ENCODE results near the gene FBXO27.
"Not testable (repeated sequence)": the region's sequence is repeated elsewhere in the genome, so short reads cannot be mapped to it uniquely, and the experiment has no call there.

Gene FBXO27

GRCh38 chr19:38993271-38993670 lies 39.1 kb downstream of the FBXO27 start:
- H3K4me1 ChIP-seq: peaks cover 4% of the 10 kb centered on the region
- no peak for TF ChIP-seq CTCF (IDR thresholded peaks at IDR 0.05)
- H2AFZ ChIP-seq: no peak overlapping the region
- H3K36me3 ChIP-seq (ENCODE audit: control insufficient read depth, insufficient read depth, low read length): no peaks in the 10 kb centered on the region
- no peaks in the 10 kb centered on the region for H3K27me3 ChIP-seq (ENCODE audit: control insufficient read depth, insufficient read depth, low read length)
- no peak overlapping the region for H3K9ac ChIP-seq
- H3K9me3 ChIP-seq (ENCODE audit: control insufficient read depth, low read length): no peaks in the 10 kb centered on the region
- no peak overlapping the region for H3K4me3 ChIP-seq (ENCODE audit: low read depth, low read length)
- no peak overlapping the region for H3K4me2 ChIP-seq (ENCODE audit: low read length)
- no peak overlapping the region for H3K27ac ChIP-seq
- no peaks in the 10 kb centered on the region for H3K79me2 ChIP-seq

GRCh38 chr19:38990949-38991697 lies 41.2 kb downstream of the FBXO27 start:
- Histone ChIP-seq H3K4me1 (peaks cover 4% of the 10 kb centered on the region), H2AFZ (no peak overlapping the region), H3K27ac (no peak overlapping the region), H3K79me2 (no peaks in the 10 kb centered on the region), H3K27me3 (ENCODE audit: control insufficient read depth, insufficient read depth, low read length) (no peaks in the 10 kb centered on the region), H3K36me3 (ENCODE audit: control insufficient read depth, insufficient read depth, low read length) (no peaks in the 10 kb centered on the region), H3K4me2 (ENCODE audit: low read length) (no peak overlapping the region), H3K9ac (no peak overlapping the region), H3K9me3 (ENCODE audit: control insufficient read depth, low read length) (no peaks in the 10 kb centered on the region), H3K4me3 (ENCODE audit: low read depth, low read length) (no peak overlapping the region)
- TF ChIP-seq CTCF (IDR thresholded peaks at IDR 0.05): no peak

GRCh38 chr19:38989614-38990013 lies 42.7 kb downstream of the FBXO27 start:
- H3K9me3 ChIP-seq (ENCODE audit: control insufficient read depth, low read length); H3K9ac ChIP-seq; H3K27me3 ChIP-seq (ENCODE audit: control insufficient read depth, insufficient read depth, low read length); H3K4me1 ChIP-seq; H3K36me3 ChIP-seq (ENCODE audit: control insufficient read depth, insufficient read depth, low read length); H3K4me2 ChIP-seq (ENCODE audit: low read length); H3K79me2 ChIP-seq; H3K4me3 ChIP-seq (ENCODE audit: low read depth, low read length): not testable (repeated sequence)
- Histone ChIP-seq H3K27ac (peak overlapping the region; percentile 83), H2AFZ (peak overlapping the region; percentile 34)

- Histone ChIP-seq H2AFZ (peak overlapping the region; percentile 91), H3K9ac (no peak overlapping the region), H3K4me3 (ENCODE audit: low read depth, low read length) (peak overlapping the region; percentile 1), H3K4me1 (peaks cover 4% of the 10 kb centered on the region), H3K4me2 (ENCODE audit: low read length) (peak overlapping the region; percentile 52), H3K36me3 (ENCODE audit: control insufficient read depth, insufficient read depth, low read length) (no peaks in the 10 kb centered on the region), H3K79me2 (no peaks in the 10 kb centered on the region), H3K9me3 (ENCODE audit: control insufficient read depth, low read length) (no peaks in the 10 kb centered on the region), H3K27me3 (ENCODE audit: control insufficient read depth, insufficient read depth, low read length) (no peaks in the 10 kb centered on the region), H3K27ac (peak overlapping the region; percentile 83)
- TF ChIP-seq CTCF (IDR thresholded peaks at IDR 0.05): no peak
These were observed 43.2 kb downstream of the FBXO27 start for GRCh38 chr19:38989066-38989605.

- not testable (repeated sequence) for H3K9me3 ChIP-seq (ENCODE audit: control insufficient read depth, low read length); H3K79me2 ChIP-seq; H3K27me3 ChIP-seq (ENCODE audit: control insufficient read depth, insufficient read depth, low read length); H3K36me3 ChIP-seq (ENCODE audit: control insufficient read depth, insufficient read depth, low read length); H3K4me2 ChIP-seq (ENCODE audit: low read length); H3K4me1 ChIP-seq; H3K9ac ChIP-seq
- Histone ChIP-seq H3K4me3 (ENCODE audit: low read depth, low read length) (peak overlapping the region; percentile 1), H2AFZ (peak overlapping the region; percentile 91), H3K27ac (peak overlapping the region; percentile 83)
These were observed 43.7 kb downstream of the FBXO27 start for GRCh38 chr19:38988627-38989026.

- not testable (repeated sequence) for H3K27ac ChIP-seq; H3K27me3 ChIP-seq (ENCODE audit: control insufficient read depth, insufficient read depth, low read length); H3K79me2 ChIP-seq; H3K4me3 ChIP-seq (ENCODE audit: low read depth, low read length); H3K36me3 ChIP-seq (ENCODE audit: control insufficient read depth, insufficient read depth, low read length); H3K9me3 ChIP-seq (ENCODE audit: control insufficient read depth, low read length); H2AFZ ChIP-seq; H3K4me2 ChIP-seq (ENCODE audit: low read length); H3K4me1 ChIP-seq; H3K9ac ChIP-seq
These were observed 44.6 kb downstream of the FBXO27 start for GRCh38 chr19:38987745-38988144.

All from parathyroid adenoma (tissue), 2 donors.